ENCODE data around the gene GTSE1.

DNA sequence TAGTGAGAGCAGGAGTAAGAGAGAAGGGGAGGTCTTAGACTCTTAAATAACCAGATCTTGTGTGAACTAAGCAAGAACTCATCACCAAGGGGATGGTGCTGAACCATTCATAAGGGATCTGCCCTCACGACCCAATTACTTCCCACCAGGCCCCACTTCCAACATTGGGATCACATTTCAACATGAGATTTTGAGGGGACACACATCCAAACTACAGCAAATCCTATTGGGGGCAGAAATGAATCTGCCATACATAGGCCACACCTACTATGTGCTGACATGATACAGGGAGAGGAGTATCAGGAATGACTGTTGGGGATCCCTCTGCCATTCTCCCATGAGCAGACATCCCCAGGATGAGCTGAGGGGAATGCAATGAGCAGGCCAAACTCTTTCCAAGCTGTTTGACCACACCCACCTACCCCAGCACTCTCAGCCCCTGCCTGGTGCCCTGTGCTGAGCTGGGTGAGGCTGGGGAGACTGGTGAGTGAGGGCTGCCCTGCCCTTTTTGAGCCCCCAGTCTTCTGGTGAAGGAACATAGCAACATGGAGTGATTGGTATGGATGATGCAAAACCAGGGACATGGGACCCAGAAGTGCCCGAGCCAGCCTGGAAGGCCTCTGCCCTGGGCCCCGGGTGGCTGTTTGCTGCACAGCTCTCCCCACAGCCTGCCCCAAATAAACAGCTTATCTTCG is 1.2 kb upstream of the GTSE1 start:
- TF ChIP-seq, protein P1, sequence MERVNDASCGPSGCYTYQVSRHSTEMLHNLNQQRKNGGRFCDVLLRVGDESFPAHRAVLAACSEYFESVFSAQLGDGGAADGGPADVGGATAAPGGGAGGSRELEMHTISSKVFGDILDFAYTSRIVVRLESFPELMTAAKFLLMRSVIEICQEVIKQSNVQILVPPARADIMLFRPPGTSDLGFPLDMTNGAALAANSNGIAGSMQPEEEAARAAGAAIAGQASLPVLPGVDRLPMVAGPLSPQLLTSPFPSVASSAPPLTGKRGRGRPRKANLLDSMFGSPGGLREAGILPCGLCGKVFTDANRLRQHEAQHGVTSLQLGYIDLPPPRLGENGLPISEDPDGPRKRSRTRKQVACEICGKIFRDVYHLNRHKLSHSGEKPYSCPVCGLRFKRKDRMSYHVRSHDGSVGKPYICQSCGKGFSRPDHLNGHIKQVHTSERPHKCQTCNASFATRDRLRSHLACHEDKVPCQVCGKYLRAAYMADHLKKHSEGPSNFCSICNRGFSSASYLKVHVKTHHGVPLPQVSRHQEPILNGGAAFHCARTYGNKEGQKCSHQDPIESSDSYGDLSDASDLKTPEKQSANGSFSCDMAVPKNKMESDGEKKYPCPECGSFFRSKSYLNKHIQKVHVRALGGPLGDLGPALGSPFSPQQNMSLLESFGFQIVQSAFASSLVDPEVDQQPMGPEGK (CRISPR knock-in tag; IDR thresholded peaks at IDR 0.05; ENCODE audit: borderline replicate concordance): no peak
- no peak for TF ChIP-seq RARB (CRISPR knock-in tag; IDR thresholded peaks at IDR 0.05)
- no peak for TF ChIP-seq ZFP3 (CRISPR knock-in tag; IDR thresholded peaks at IDR 0.05)
- no peak for TF ChIP-seq GLIS3 (CRISPR knock-in tag; IDR thresholded peaks at IDR 0.05)
- TF ChIP-seq TOX (CRISPR knock-in tag; IDR thresholded peaks at IDR 0.05; ENCODE audit: borderline replicate concordance): no peak
- TF ChIP-seq, protein P2, sequence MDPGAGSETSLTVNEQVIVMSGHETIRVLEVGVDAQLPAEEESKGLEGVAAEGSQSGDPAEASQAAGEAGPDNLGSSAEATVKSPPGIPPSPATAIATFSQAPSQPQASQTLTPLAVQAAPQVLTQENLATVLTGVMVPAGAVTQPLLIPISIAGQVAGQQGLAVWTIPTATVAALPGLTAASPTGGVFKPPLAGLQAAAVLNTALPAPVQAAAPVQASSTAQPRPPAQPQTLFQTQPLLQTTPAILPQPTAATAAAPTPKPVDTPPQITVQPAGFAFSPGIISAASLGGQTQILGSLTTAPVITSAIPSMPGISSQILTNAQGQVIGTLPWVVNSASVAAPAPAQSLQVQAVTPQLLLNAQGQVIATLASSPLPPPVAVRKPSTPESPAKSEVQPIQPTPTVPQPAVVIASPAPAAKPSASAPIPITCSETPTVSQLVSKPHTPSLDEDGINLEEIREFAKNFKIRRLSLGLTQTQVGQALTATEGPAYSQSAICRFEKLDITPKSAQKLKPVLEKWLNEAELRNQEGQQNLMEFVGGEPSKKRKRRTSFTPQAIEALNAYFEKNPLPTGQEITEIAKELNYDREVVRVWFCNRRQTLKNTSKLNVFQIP (CRISPR knock-in tag; IDR thresholded peaks at IDR 0.05; ENCODE audit: borderline replicate concordance, low read depth): no peak
- TF ChIP-seq ESRRG (CRISPR knock-in tag; IDR thresholded peaks at IDR 0.05): no peak
- TF ChIP-seq ZNF70 (CRISPR knock-in tag; IDR thresholded peaks at IDR 0.05): no peak
- TF ChIP-seq, protein P3, sequence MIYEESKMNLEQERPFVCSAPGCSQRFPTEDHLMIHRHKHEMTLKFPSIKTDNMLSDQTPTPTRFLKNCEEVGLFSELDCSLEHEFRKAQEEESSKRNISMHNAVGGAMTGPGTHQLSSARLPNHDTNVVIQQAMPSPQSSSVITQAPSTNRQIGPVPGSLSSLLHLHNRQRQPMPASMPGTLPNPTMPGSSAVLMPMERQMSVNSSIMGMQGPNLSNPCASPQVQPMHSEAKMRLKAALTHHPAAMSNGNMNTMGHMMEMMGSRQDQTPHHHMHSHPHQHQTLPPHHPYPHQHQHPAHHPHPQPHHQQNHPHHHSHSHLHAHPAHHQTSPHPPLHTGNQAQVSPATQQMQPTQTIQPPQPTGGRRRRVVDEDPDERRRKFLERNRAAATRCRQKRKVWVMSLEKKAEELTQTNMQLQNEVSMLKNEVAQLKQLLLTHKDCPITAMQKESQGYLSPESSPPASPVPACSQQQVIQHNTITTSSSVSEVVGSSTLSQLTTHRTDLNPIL (CRISPR knock-in tag; IDR thresholded peaks at IDR 0.05; ENCODE audit: low read depth): no peak

All from SK-N-SH treated with all-trans-retinoic acid at 6 μM for 48 hours (cell line).